Stimulated activated naive CD8-positive, alpha-beta T cell treated with anti-CD3 and anti-CD28 coated beads, Interleukin-15, Interleukin-2, amounts not matched to agents 100 U/mL and 50 U/mL, for 24 hours (primary cell): ENCODE measurements around the gene ERGIC1.
A peak's percentile ranks its signal among the peaks of the same experiment; 100 is the strongest.
"Not testable (repeated sequence)": the region's sequence is repeated elsewhere in the genome, so short reads cannot be mapped to it uniquely, and the experiment has no call there.

Experiments
- ATAC-seq: fragments of 150-1000 bp; cut with Tn5 transposase; one replicate; pipeline ENCODE4 v1.10.0; 2021
- DNase-seq: peaks from one replicate; pipeline ENCODE4 v3.0.0; 2021

ERGIC1 gene

DNA sequence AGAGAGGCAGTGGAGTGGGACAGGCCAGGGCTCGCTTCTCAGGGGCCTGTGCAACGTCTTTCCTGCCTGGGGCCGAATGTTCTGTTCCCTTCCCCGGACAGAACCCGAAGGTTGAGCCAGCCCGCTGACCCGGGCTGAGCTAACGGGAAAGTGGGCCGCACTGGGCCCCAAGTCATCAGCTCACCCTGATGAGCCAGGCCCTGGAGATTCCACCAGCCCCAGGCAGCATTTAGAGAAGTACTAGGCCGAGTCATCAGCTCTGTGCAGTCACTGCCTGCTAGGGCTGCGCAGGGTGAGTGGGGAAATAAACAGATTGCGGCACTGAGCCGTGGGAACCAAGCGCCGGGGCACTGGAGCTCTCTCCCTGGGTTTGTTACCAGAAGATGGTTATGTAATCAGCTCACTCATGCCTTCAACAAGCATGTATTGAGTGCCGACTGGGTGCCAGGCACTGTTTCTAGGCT, 33.9 kb upstream of the ERGIC1 start:
- no peak for DNase-seq
- no peak for ATAC-seq

DNA sequence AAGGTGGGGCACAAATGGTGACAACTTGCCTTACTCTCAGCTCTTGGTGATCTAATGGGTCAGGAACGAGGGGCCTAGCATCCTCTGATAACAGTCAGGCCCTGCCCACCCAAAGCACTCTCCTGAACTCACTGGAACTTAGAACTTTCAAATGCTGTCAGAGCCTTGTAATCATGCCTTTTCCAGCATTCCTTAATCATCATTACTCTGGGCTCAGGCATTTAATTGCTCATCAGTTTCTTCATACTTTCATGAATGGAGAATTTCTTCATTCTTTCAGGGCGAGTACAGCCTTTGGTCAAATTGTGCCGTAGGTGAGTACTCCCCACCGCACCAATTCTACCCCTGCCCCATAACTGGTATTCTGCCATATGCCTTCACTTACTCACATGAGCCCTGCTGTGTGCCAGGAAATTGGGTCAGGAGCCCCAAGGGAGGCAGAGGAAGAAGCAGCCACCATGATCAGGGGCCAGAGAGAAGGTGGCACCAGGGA, 32.8 kb upstream of the ERGIC1 start:
- ATAC-seq (no peak), DNase-seq (no peak)

DNA sequence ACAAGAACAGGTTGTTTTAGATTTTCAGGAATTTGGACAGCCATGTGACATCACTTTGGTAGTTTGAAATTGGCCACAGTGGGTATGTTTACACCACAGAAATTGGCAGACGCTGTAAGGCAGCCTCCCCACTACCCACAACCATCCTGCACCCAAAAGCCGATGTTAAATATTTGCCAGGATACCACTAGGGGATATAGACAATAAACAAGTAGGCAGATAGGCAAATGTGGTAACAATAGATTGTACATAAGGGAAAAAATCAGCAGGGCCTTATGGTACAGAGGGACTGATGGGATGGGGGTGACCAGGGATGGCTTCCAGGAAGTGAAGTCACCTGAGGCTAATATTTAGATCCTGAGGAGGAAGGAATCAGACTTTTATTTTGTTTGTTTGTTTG, 31.9 kb upstream of the ERGIC1 start:
- ATAC-seq (no peak), DNase-seq (no peak)

DNA sequence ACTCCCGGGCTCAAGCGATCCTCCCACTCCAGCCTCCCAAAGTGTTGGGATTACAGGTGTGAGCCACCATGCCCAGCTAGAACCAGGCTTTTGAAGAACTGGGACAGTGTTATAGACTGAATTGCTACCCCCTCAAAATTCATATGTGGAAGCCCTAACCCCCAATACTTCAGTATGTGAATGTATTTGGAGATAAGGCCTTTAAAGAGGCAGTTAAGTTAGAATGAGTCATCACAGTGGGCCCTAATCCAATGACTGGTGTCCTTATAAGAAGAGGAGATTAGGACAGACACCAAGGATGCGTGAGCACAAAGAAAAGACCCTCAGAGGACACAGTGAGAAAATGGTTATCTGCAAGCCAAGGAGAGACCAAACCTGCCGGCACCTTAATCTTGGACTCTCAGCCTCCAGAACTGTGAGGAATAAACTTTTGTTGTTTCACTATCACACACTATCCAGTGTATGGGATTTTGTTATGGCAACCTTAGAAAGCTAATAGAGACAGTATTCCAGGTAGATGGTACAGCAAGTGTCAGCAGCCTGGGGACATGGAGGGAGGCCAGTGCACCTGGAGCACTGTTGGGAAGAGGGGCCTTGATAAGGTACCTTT, 31.4 kb upstream of the ERGIC1 start:
- ATAC-seq: no peak
- DNase-seq: no peak

DNA sequence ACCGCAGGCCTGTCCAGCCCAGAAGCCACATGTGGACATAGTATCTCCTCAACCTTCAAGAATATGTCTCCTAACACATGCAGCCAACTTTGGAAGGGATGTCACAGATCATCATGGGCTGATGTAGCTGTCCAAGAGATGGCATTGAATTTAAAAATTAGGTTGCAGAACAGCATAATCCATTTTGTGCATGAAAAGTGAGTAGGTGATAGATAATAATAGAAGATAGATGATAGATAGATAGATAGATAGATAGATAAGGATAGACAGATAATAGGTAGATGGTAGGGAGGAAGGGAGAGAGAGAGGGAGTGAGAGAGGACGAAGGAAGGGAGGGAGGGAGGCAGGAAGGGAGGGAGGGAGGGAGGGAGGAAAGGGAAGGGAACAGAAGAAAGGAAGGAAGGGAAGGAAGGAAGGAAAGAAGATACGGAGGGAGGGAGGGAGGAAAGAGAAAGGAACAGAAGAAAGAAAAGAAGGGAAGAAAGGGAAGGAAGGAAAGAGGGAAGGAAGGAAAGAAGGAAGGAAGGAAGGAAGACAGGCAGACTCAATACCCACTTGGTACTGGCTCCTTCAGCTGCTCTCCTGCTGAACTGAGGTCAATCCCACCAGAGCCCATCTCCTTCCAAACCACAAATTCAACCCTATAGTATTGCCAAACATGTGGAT, 28.9 kb upstream of the ERGIC1 start:
- DNase-seq (no peak), ATAC-seq (no peak)

DNA sequence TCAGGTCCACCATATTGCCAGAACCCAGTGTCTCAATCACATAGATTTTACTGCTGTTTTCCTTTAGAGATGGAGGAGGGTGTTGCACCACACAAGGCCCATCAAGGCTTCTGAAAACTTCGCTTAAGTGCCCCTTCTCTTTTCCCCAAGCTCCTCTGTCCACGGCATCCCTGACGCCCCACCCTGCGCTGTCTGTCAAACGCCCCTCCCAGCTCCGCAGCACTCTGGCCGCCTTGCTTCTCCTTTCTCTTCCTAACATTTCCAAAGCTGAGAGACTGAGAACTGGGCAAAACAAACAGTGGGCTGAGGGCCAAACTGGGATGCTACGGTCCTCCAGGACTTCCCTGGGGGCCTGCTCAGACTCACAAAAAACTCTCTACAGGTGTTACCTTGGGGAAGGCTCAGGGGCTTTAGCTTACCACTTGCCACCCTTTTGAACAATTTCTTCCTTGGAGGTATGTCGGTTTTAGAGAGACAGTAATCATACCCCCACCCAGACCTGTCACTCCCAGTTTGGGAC, 28.3 kb upstream of the ERGIC1 start:
- DNase-seq (no peak), ATAC-seq (no peak)

DNA sequence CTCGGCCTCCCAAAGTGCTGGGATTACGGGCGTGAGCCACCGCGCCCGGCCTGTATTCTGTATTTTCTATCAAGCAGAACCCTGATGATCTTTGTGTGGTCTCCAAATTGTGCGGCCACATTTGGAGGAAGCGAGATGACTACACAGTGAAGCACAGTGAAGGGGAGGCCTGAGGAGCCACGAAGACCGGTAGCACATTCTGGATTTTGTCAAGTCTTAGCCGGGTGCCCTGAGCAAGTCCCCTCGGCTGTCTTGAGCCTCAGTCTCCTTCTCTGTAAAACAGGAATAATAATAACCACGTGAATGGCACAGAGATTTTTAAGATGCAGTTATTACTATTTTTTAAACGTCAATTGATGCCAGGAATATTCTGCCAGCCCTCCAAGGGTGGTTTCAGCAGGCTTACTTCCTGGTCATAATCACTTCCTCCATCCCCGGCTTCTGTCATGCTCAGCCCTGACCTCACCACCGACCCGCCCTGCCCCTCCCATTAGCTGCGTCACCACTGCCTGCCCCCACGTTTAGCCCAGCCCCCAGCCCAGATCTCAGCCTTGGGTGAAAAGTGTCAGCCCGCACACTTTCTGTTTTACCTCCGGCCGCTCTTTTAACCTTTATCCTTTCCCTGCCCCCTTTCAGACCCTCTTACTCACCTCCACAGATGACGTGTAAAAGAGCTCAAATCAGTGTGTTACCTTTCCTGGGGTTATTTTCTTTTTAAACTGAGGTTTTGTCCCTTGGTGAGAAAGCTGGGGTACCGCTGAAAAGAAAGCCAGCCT, 27.0 kb upstream of the ERGIC1 start:
- DNase-seq (peak; percentile 95), ATAC-seq (peak; percentile 99)

DNA sequence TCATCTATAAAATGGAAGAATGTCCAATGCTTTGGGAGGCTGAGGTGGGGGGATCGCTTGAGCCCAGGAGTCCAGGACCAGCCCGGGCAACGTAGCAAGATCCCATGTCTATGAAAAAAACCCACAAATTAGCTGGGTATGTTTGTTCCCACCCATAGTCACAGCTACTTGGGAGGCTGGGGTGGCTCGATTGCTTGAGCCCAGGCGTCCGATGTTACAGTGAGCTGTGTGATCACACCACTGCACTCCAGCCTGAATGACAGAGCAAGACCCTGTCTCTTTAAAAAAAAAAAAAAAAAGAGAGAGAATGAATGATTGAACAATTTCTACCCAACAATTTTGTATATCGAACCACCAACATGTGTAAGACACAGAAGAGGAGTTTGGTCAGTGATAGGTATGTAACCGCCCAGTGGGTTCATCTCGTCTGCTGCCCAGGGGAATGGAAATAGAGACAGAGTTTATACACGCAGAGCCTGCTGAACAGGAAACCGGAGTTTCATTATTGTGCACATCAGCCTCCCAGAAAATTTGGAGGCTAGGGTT, 26.2 kb upstream of the ERGIC1 start:
- no peak for ATAC-seq
- DNase-seq: no peak

DNA sequence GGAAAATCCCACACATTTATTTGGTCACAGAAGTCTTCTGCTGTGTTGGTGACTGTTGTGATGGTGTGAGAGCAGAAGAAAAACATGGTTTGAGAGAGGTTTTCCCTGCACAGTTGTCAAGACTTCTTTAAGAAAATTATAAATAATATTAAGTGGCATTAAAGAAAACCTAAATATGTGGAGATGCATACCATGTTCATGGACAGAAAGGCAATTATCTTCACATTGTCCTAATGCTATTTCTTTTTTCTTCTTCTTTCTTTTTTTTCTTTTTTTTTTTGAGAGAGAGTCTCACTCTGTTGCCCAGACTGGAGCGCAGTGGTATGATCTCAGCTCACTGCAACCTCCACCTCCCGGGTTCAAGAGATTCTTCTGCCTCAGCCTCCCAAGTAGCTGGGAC, 24.3 kb upstream of the ERGIC1 start:
- DNase-seq (no peak), ATAC-seq (no peak)

DNA sequence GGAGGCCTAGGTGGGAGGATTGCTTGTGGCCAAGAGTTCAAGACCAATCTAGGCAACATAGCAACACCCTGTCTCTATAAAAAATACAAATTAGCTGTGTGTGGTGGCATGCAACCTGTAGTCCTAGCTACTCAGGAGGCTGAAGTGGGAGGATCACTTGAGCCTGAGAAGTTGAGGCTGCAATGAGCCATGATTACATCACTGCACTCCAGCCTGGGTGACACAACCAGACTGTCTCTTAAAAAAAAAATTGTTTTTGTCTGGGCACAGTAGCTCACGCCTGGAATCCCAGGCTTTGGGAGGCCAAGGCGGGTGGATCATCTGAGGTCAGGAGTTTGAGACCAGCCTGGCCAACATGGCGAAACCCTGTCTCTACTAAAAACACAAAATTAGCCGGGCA, 23.1 kb upstream of the ERGIC1 start:
- not testable (repeated sequence) for ATAC-seq, DNase-seq

DNA sequence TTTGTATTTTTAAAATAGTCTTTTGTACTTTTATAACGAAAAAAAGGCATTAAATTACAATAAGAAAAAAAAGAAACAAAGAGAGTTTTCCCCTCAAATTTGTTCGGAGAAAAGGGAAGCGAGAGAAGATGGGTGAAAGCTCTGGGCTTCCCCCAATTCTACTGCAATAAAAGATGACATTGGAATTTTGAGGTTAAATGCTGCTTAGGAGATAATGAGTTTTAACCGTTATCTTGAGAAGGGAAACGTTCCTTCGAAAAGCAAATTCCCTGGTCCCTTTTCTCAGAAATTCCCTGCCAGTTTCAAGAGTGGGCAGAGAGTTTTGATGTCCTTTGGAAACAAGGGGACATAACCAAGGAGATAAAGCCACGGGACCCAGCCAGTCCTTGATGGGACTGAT, 18.4 kb upstream of the ERGIC1 start:
- DNase-seq (no peak), ATAC-seq (no peak)

DNA sequence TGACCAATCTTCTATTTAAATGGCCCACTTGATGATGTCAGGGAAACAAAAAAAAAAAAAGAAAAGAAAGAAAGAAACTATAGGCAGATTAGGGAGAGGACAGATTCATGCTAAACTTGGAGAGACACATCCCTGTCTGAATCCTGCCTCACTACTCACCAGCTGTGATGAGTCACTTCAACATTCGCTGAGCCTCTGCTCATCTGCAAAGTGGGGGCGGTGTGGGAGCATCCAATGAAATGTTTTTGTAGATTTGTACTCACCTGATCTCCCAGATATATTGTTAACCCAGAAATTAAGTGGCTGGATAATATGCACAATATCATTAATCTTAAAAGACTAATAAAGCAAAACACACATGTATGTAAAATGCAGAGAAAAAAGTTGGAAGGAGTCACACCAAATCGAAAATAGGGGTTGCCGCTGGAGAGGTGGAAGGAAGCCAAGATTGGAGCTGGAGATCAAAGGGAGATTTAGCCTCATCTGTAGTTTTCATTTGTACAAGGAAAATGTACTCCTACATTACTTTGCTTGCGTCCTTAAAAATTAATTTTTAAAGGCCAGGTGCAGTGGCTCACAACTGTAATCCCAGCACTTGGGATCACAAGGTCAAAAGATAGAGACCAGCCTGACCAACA, 17.0 kb upstream of the ERGIC1 start:
- ATAC-seq: peak; percentile 47
- DNase-seq: no peak

DNA sequence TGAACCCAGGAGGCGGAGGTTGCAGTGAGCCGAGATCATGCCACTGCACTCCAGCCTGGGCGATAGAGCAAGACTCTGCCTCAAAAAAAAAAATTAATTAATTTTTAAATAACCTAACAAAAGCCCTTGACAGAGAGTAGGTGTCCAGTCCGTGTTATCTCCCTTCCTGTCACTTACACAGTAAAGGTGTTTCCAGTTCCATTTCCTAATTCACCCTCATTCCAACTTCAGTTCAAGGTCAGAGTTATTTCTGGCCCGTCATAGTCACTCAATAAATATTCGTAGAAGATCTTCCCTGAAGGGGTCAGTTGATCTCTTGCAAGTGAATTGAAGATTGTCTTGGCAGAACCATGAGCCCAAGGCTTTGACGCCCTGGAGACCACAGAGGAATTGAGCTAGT, 16.4 kb upstream of the ERGIC1 start:
- no peak for ATAC-seq
- DNase-seq: no peak

DNA sequence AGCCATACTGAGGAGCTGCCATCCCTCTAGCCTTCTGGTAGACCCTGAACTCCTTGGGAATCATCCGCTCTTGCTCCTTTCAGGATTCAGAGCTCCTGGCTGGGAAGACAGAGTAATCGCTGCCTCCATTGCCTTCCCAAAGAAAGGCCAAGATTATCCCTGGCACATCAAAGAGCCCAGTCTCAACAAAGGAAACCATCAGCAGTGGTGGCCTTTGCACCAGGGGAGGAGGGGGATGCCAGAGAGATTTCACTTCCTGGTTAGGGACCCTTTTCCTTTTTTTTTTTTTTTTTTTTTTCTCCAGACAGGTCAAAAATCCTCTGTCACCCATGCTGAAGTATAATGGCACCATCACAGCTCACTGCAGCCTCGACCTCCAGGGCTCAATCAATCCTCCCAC, 16.0 kb upstream of the ERGIC1 start:
- DNase-seq: no peak
- no peak for ATAC-seq

DNA sequence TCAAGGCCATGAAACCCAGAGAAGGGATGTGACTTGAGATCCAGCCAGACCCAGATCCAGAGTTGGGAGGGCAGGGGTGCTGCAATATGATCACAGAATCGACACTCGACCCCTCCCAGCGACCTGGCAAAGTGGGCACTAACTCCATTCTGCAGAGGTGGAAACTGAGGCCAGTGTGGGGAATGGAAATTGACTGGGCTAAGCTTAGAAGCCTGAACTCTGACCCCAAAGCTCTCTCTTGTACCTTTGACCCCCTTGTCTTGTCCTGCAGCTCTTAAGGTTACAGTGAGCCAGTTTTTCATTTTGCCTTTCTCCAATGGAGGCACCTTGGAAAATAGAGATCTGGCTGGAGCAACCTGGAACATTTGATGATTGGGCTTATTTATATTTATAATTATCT, 14.5 kb upstream of the ERGIC1 start:
- ATAC-seq (no peak), DNase-seq (no peak)

DNA sequence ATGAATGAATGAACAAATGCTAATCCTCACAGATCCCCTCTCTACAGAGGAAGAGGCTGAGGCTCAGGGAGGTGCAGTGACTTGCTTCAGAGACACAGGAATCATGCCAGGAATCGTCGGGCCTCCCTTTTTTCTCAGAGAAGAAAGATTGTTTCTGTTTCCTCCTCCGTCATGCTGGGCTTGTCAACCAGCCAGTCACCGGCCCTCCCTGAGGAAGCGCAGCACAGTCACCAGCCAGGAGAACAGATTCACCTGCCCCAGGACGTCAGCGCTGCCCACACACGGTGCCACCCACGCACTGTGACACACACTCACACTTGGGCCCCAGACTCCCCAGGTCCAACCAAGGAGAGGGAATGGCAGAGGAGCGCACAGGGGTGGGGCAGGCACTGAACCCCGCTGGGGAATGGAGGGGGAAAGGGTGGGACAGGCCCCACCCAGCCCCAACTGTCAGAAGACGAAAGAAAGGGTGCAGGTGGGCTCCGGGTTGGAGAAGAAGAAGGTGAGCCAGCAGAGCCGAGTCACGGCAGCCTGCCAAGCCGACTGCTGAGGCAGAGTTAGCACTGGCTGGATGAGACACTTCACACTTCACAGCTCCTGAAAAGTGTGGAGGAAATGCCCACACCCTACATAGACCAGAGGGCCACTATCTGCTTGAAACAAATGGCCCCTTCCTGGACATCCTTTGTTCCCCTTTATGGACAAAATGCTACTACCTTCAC, 13.8 kb upstream of the ERGIC1 start:
- DNase-seq (no peak), ATAC-seq (no peak)

DNA sequence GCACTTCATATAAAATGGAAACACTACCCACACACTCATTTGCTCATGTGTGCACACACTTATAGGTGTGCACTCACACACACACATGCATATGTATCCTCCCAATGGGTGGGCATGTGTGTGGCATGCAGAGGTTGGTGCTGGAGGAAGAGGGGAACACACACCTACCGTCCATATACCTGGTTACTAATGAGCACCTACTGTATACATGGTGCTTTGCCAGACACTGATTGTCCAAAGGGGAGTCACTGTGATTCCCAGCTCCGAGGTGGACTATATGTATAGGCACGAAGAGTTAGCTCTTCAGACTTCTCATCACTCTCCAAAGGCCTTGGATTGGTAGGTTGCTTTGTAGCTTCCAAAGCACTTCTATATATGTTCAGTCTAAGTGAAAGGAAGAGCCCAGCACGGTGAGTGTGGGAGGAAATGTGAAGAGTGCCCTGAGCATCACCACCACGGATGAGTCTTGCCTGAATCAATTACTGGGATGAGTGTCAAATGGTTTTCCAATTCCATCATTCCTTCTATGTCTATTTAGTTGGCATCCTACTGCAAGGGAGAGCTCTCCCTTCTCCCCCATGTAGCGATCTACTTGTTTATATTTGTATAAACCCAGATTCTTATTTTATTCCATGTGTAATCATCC, 12.6 kb upstream of the ERGIC1 start:
- no peak for DNase-seq
- ATAC-seq: no peak

DNA sequence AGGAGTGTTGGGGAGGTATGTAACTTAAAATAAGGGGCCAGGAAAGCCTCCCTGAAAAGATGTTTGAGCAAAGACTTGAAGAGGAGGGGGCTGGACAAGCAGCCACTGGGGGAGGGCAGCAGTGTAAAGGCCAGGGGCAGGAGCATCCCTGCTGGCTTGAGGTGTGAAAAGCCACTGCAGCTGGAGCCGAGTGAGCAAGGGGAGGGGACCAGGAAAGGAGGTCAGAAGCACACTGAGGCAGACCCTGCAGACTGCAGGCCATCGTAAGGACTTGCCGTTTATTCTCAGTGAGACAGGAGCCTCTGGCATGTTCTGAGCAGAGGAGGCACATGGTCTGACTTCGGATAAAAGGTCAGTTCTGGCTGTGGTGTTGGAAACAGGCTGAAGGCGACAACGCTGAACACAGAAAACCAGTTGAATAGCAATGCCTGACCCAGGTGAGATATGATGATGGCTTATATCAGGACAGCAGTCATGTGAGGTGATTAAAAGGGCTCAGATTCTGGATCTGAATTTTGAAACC, 10.2 kb upstream of the ERGIC1 start:
- no peak for DNase-seq
- ATAC-seq: no peak

DNA sequence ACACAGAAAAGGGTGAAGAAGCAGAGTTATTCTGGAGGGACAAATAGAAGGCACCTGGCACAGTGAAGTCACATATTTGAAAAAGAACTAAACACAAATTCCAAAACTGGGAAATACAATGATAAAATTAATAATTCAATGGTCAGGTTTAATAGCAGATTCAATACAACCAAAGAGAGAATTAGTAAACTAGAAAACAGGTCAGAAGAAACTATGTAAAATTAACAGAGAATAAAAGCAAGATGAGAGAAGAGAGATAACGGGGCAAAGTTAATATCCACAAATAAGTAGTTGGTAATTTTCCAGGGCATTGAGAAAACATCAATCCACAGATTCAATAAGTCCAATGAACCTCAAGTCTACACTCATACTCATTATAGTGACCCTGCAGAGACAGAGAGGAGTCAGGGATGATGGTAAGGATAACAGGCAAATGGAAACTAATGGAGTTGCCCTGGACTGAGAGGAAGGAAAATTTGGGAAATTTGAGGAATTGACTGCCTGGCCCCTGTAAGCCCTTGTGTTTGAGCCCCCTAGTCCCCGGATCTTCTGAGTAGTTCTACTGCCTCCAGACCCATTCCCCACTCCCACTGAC, 8.3 kb upstream of the ERGIC1 start:
- ATAC-seq: no peak
- DNase-seq: no peak

DNA sequence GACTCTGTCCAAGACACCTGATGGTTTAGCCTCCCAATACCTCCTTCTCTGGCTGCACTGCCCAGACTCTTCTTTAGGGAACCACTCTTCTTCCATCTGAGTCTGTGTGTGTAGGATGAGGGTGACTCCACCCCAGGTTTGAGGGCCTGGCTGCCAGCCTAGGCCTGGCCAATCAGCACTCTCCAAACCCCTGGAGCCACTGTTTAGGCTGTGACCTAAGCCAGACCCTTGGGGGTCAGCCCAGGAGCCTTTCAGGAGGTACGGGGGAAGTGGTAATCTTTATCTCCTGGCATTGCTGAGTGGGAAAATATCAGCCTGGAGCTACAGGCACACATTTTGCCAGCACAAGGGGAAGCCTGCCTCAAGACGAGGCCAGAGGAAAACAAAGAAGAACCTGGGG, 6.2 kb upstream of the ERGIC1 start:
- DNase-seq (no peak), ATAC-seq (no peak)
